HG02981 (cell line): ENCODE results near the gene WDR88.
"Not testable (repeated sequence)": the region's sequence is repeated elsewhere in the genome, so short reads cannot be mapped to it uniquely, and the experiment has no call there.

Experiments used
- ATAC-seq: cut with Tn5 transposase; IDR thresholded peaks from one replicate; pipeline ENCODE4 v1.9.1; 2021; ENCODE audit warnings: mild to moderate bottlenecking, moderate library complexity; ENCODE audit not compliant: unreplicated experiment

WDR88 gene

GRCh38 chr19:33210266-33210940, 78.5 kb downstream of the WDR88 start:
- no peak for ATAC-seq

GRCh38 chr19:33211794-33212435, 80.0 kb downstream of the WDR88 start:
- no peak for ATAC-seq

GRCh38 chr19:33212436-33213172, 80.7 kb downstream of the WDR88 start:
- no peak for ATAC-seq

- no peak for ATAC-seq
Measured at GRCh38 chr19:33214596-33214995, 82.7 kb downstream of the WDR88 start.

- ATAC-seq = no peak
Measured at GRCh38 chr19:33215438-33216197, 83.7 kb downstream of the WDR88 start.

GRCh38 chr19:33216198-33216830, 84.4 kb downstream of the WDR88 start:
- ATAC-seq = no peak

- no peak for ATAC-seq
Measured at GRCh38 chr19:33217881-33218280, 86.0 kb downstream of the WDR88 start.

- ATAC-seq = no peak
Measured at GRCh38 chr19:33219261-33219815, 87.4 kb downstream of the WDR88 start.

GRCh38 chr19:33220115-33220514, 88.2 kb downstream of the WDR88 start:
- ATAC-seq = no peak

- ATAC-seq = no peak
Measured at GRCh38 chr19:33220735-33221134, 88.8 kb downstream of the WDR88 start.

GRCh38 chr19:33221638-33222037, 89.7 kb downstream of the WDR88 start:
- no peak for ATAC-seq

GRCh38 chr19:33222255-33222654, 90.3 kb downstream of the WDR88 start:
- ATAC-seq = not testable (repeated sequence)

GRCh38 chr19:33224694-33225457, 93.0 kb downstream of the WDR88 start:
- no peak for ATAC-seq
